Stomach (tissue), 4 donors: ENCODE data around the gene CYB5R4.

Source experiments
- CTCF ChIP-seq, 7 experiments: fragments of 450-650 bp in 4 of 7; fragments of 200-600 bp in 3 of 7; sonication (generic) in 3 of 7; IDR thresholded peaks; one replicate each; pipeline ENCODE4 v1.5.1; 2016 to 2019; ENCODE audit warnings: antibody characterized with exemption in 7 of 7, control low read depth in 2 of 7, mild to moderate bottlenecking in 1 of 7
- EP300 ChIP-seq: sonication (generic); formaldehyde crosslinking; IDR thresholded peaks from one replicate; pipeline ENCODE4 v1.6.1; 2017; ENCODE audit warnings: antibody characterized with exemption
- POLR2A ChIP-seq, 4 donors: fragments of 450-650 bp; IDR thresholded peaks; one replicate each; pipeline ENCODE4 v1.6.1; 2016; ENCODE audit warnings: antibody characterized with exemption in 4 of 4, control low read depth in 2 of 4, mild to moderate bottlenecking in 1 of 4, moderate library complexity in 1 of 4

- TF ChIP-seq CTCF (IDR thresholded peaks at IDR 0.05) (no peak), POLR2A (IDR thresholded peaks at IDR 0.05) (no peak), EP300 (no peak)
These were observed 118.8 kb downstream of the CYB5R4 start for GRCh38 chr6:83978324-83978734.
